K562 (cell line): ENCODE results near the gene LRP1. TPM values are rescaled to one million over a fixed set of nuclear protein-coding genes. Genes with fewer than 3 reads are reported as not detected.
A peak's percentile ranks its signal among the peaks of the same experiment; 100 is the strongest.

Source experiments
- CREM ChIP-seq: IDR thresholded peaks from 2 replicates; pipeline ENCODE4 v1.6.1; 2014; ENCODE audit warnings: antibody characterized with exemption, low read depth
- EGR1 ChIP-seq: fragments of 450-650 bp; conservative IDR thresholded peaks from 2 replicates; pipeline ENCODE4 v1.6.1; 2017; ENCODE audit warnings: mild to moderate bottlenecking
- HDAC6 ChIP-seq: IDR thresholded peaks from 2 replicates; pipeline ENCODE4 v1.6.1; 2012; ENCODE audit warnings: low read depth, mild to moderate bottlenecking, control low read depth, inconsistent platforms, low read length, moderate library complexity
- HMG20B ChIP-seq: fragments of 250-450 bp; sonication (Bioruptor Pico); IDR thresholded peaks from 2 replicates; pipeline ENCODE4 v1.5.0; 2021; ENCODE audit warnings: mild to moderate bottlenecking
- IFI16 ChIP-seq: fragments of 250-450 bp; sonication (Bioruptor Pico); IDR thresholded peaks from 2 replicates; pipeline ENCODE4 v2.1.2; 2022; ENCODE audit warnings: mild to moderate bottlenecking, inconsistent platforms
- MAFG ChIP-seq: fragments of 450-650 bp; conservative IDR thresholded peaks from 2 replicates; pipeline ENCODE4 v1.6.1; 2016; ENCODE audit warnings: missing genetic modification characterization, missing compliant biosample characterization
- MECOM ChIP-seq: fragments of 250-450 bp; sonication (Bioruptor Pico); IDR thresholded peaks from 2 replicates; pipeline ENCODE4 v1.8.0; 2022; ENCODE audit warnings: inconsistent platforms
- MYNN ChIP-seq, 2 experiments: sonication (generic); formaldehyde crosslinking in 1 of 2; IDR thresholded peaks; 2 replicates each; pipeline versions ENCODE4 v1.5.0 to v1.6.1; 2016 to 2020; ENCODE audit warnings: antibody characterized with exemption in 1 of 2, missing genetic modification reagents in 1 of 2
- NRF1 ChIP-seq, 2 experiments: fragments of 450-650 bp; IDR thresholded peaks in 1 of 2; conservative IDR thresholded peaks in 1 of 2; 2 replicates each; pipeline ENCODE4 v1.6.1; 2014; ENCODE audit warnings: mild to moderate bottlenecking in 2 of 2
- POLR3A ChIP-seq: IDR thresholded peaks from 2 replicates; pipeline ENCODE4 v1.6.1; 2011; ENCODE audit warnings: borderline replicate concordance, mild to moderate bottlenecking, moderate library complexity; ENCODE audit not compliant: insufficient read length, insufficient read depth; ENCODE audit errors: extremely low read depth
- RBM22 ChIP-seq: fragments of 200-400 bp; formaldehyde crosslinking; IDR thresholded peaks from 2 replicates; pipeline ENCODE4 v1.6.1; 2018; ENCODE audit warnings: low read length, low read depth; ENCODE audit not compliant: poor library complexity, severe bottlenecking
- TAF7 ChIP-seq: fragments of 450-650 bp; IDR thresholded peaks from 2 replicates; pipeline ENCODE4 v1.6.1; 2016; ENCODE audit warnings: missing genetic modification characterization, missing compliant biosample characterization
- U2AF1 ChIP-seq: fragments of 200-400 bp; formaldehyde crosslinking; optimal IDR thresholded peaks from 2 replicates; pipeline ENCODE3; 2017; ENCODE audit warnings: mild to moderate bottlenecking, low read depth, low read length, moderate library complexity
- WHSC1 ChIP-seq: IDR thresholded peaks from one replicate; pipeline ENCODE4 v1.6.1; 2012; ENCODE audit warnings: low read length, control low read depth, inconsistent platforms
- ZFPM2 ChIP-seq: fragments of 250-450 bp; sonication (Bioruptor Pico); IDR thresholded peaks from 2 replicates; pipeline ENCODE4 v1.5.1; 2022; ENCODE audit warnings: mild to moderate bottlenecking
- ZNF232 ChIP-seq: sonication (generic); formaldehyde crosslinking; IDR thresholded peaks from 2 replicates; pipeline ENCODE4 v1.8.0; 2022; ENCODE audit warnings: mild to moderate bottlenecking, missing genetic modification reagents
- ZNF324 ChIP-seq: fragments of 250-450 bp; sonication (Bioruptor Pico); IDR thresholded peaks from 2 replicates; pipeline ENCODE4 v1.4.0; 2020; ENCODE audit warnings: mild to moderate bottlenecking
- ZNF717 ChIP-seq: fragments of 250-450 bp; sonication (Bioruptor Pico); IDR thresholded peaks from 2 replicates; pipeline ENCODE4 v1.5.0; 2021
- polyA plus RNA-seq, 8 experiments: library from polyadenylated mRNA; depleted of rRNA in 4 of 8; stranded (reverse) in 5 of 8; unstranded in 3 of 8; fragments of >200 nt; fragmentation: Nextera tagmentation in 2 of 8; fragmentation: Illumina TruSeq in 1 of 8; extraction: Ambion mirVana in 2 of 8; extraction: Trizol in 1 of 8; gene quantifications; 2 replicates each; pipeline versions ENCODE4 v1.2.1 to v1.2.3, GENCODE V29; 2011 to 2014; ENCODE audit warnings: inconsistent platforms in 1 of 8, missing spikeins in 1 of 8
- total RNA-seq, 7 experiments: library from RNA; depleted of rRNA in 6 of 7; stranded (reverse); fragments of >200 nt in 6 of 7; fragmentation: Illumina TruSeq in 2 of 7; extraction: Trizol in 2 of 7; gene quantifications; 2 replicates each; pipeline versions ENCODE4 v1.2.1 to v1.2.3, GENCODE V29; 2011 to 2021; ENCODE audit warnings: low replicate concordance in 1 of 7
- TF ChIP-seq, protein P1 (sequence below): fragments of 450-650 bp; IDR thresholded peaks from 2 replicates; pipeline ENCODE4 v1.6.1; 2016; ENCODE audit warnings: low read depth, mild to moderate bottlenecking, moderate library complexity
- TF ChIP-seq, protein P2 (sequence below): fragments of 450-650 bp; formaldehyde crosslinking; IDR thresholded peaks from 2 replicates; pipeline ENCODE4 v1.4.0; 2022; ENCODE audit warnings: missing genetic modification characterization
- TF ChIP-seq, protein P3 (sequence below): sonication (generic); formaldehyde crosslinking; IDR thresholded peaks from 2 replicates; pipeline ENCODE4 v1.8.0; 2023; ENCODE audit warnings: mild to moderate bottlenecking, missing genetic modification reagents
- TF ChIP-seq, protein P4 (sequence below): fragments of 450-650 bp; formaldehyde crosslinking; IDR thresholded peaks from 2 replicates; pipeline ENCODE4 v1.4.0; 2022; ENCODE audit warnings: missing genetic modification characterization
- TF ChIP-seq, protein P5 (sequence below): fragments of 200-800 bp; sonication (Bioruptor generic); IDR thresholded peaks from 2 replicates; pipeline ENCODE4 v1.6.1; 2017; ENCODE audit warnings: missing genetic modification characterization, missing compliant biosample characterization

LRP1 gene
- total and polyA plus RNA-seq, 9 of the 15 experiments (the other 6 are each of a cell fraction or from before 2014, with no cell fraction given) = 0.04 to 0.64 (median 0.19) TPM; not detected in 2

DNA sequence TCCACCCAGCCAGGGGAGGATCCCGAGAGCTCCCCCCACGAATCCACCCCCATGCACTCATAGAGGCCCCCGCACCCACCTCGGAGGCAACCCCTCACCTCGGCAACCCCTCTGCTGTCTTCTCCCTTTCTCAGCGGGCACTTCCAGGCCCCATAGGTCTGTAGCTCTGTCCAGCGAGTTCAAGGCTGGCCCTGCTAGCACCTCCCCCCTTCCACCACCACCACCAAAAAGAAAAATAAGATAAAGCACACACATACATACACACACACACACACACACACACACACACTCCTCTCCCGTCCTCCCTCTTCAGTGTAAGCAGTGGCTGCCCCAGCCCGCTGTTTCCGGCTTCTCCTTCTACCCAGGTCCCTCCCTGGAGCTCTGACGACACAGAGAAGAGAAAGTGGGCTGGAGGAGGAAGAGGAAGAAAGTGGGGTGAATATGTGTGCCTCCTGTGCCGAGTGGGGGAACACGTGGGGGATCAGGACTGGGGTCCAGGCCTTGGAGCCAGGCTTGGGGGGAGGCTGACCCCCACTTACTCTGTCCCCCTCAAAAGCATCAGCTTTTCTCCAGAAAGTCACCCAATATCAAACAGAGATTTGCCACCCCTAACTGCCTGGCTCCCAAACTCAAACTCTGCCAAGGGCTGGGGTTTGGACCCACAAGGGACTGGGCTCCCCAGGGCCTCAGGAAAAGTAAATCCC lies 17.1 kb upstream of the LRP1 start, which contains the start of gene STAT6 (continued):
- TF ChIP-seq, protein P1, sequence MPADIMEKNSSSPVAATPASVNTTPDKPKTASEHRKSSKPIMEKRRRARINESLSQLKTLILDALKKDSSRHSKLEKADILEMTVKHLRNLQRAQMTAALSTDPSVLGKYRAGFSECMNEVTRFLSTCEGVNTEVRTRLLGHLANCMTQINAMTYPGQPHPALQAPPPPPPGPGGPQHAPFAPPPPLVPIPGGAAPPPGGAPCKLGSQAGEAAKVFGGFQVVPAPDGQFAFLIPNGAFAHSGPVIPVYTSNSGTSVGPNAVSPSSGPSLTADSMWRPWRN = no peak
- no peak for TF ChIP-seq U2AF1
- TF ChIP-seq HMG20B (CRISPR knock-in tag) = no peak
- TF ChIP-seq, protein P2, sequence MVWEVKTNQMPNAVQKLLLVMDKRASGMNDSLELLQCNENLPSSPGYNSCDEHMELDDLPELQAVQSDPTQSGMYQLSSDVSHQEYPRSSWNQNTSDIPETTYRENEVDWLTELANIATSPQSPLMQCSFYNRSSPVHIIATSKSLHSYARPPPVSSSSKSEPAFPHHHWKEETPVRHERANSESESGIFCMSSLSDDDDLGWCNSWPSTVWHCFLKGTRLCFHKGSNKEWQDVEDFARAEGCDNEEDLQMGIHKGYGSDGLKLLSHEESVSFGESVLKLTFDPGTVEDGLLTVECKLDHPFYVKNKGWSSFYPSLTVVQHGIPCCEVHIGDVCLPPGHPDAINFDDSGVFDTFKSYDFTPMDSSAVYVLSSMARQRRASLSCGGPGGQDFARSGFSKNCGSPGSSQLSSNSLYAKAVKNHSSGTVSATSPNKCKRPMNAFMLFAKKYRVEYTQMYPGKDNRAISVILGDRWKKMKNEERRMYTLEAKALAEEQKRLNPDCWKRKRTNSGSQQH (CRISPR knock-in tag) = peak; percentile 84
- TF ChIP-seq MECOM = no peak
- no peak for TF ChIP-seq IFI16 (CRISPR knock-in tag)
- peak; percentile 24; the same call in 1 of the 2 replicates for TF ChIP-seq EGR1
- 0 out of 2 replicates have a peak, but pooled peaks have one; percentile 53 for TF ChIP-seq MYNN (IDR thresholded peaks at IDR 0.05)
- no peak for TF ChIP-seq MYNN (CRISPR knock-in tag; IDR thresholded peaks at IDR 0.05)
- peak; percentile 69 for TF ChIP-seq TAF7
- no peak for TF ChIP-seq ZNF717
- no peak for TF ChIP-seq ZNF324 (CRISPR knock-in tag)
- TF ChIP-seq ZFPM2 (CRISPR knock-in tag) = no peak
- TF ChIP-seq POLR3A = no peak
- no peak for TF ChIP-seq ZNF232 (CRISPR knock-in tag)
- TF ChIP-seq MAFG (tag) = no peak
- no peak; a peak in 1 of 4 replicates for TF ChIP-seq NRF1 (conservative IDR thresholded peaks at IDR 0.05 in 1 of 2, IDR thresholded peaks at IDR 0.05 in 1 of 2)
- TF ChIP-seq, protein P3, sequence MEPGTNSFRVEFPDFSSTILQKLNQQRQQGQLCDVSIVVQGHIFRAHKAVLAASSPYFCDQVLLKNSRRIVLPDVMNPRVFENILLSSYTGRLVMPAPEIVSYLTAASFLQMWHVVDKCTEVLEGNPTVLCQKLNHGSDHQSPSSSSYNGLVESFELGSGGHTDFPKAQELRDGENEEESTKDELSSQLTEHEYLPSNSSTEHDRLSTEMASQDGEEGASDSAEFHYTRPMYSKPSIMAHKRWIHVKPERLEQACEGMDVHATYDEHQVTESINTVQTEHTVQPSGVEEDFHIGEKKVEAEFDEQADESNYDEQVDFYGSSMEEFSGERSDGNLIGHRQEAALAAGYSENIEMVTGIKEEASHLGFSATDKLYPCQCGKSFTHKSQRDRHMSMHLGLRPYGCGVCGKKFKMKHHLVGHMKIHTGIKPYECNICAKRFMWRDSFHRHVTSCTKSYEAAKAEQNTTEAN = no peak
- no peak for TF ChIP-seq HDAC6
- peak; percentile 76 for TF ChIP-seq CREM
- TF ChIP-seq RBM22 = no peak
- TF ChIP-seq, protein P4, sequence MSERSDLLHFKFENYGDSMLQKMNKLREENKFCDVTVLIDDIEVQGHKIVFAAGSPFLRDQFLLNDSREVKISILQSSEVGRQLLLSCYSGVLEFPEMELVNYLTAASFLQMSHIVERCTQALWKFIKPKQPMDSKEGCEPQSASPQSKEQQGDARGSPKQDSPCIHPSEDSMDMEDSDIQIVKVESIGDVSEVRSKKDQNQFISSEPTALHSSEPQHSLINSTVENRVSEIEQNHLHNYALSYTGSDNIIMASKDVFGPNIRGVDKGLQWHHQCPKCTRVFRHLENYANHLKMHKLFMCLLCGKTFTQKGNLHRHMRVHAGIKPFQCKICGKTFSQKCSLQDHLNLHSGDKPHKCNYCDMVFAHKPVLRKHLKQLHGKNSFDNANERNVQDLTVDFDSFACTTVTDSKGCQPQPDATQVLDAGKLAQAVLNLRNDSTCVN = peak; percentile 83
- TF ChIP-seq, protein P5, sequence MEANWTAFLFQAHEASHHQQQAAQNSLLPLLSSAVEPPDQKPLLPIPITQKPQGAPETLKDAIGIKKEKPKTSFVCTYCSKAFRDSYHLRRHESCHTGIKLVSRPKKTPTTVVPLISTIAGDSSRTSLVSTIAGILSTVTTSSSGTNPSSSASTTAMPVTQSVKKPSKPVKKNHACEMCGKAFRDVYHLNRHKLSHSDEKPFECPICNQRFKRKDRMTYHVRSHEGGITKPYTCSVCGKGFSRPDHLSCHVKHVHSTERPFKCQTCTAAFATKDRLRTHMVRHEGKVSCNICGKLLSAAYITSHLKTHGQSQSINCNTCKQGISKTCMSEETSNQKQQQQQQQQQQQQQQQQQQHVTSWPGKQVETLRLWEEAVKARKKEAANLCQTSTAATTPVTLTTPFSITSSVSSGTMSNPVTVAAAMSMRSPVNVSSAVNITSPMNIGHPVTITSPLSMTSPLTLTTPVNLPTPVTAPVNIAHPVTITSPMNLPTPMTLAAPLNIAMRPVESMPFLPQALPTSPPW (CRISPR knock-in tag) = peak; percentile 53; the same call in 1 of the 2 replicates
- no peak for TF ChIP-seq WHSC1
